Middle frontal gyrus (tissue), 1 donor: ENCODE data around the gene MACROD1.

Source experiments
- DNase-seq: peaks from one replicate; pipeline ENCODE4 v3.0.0-alpha.2; 2015; ENCODE audit warnings: low spot score; ENCODE audit errors: extremely low spot score

The MACROD1 gene

GRCh38 chr11:64093233-64094039, 72.5 kb downstream of the MACROD1 start:
- no peak for DNase-seq

DNA sequence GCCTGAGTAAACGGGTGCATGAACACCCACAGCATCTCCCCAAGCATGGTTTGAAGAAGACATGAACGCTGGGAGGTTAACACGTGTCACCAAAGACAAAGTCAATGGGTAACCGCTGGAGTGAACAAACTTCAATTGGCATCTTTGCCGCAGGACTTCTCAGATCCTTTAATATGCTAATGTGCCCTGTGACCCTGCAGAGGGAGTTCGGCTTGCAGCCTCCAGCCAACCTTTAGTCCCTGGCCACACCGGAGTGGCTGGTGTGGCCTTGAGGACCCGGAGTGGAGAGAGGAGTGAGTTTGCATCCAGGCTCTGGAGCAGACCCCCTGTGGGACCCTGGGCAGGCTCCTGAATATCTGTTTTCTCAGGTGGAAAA, 73.2 kb downstream of the MACROD1 start:
- DNase-seq: no peak

DNA sequence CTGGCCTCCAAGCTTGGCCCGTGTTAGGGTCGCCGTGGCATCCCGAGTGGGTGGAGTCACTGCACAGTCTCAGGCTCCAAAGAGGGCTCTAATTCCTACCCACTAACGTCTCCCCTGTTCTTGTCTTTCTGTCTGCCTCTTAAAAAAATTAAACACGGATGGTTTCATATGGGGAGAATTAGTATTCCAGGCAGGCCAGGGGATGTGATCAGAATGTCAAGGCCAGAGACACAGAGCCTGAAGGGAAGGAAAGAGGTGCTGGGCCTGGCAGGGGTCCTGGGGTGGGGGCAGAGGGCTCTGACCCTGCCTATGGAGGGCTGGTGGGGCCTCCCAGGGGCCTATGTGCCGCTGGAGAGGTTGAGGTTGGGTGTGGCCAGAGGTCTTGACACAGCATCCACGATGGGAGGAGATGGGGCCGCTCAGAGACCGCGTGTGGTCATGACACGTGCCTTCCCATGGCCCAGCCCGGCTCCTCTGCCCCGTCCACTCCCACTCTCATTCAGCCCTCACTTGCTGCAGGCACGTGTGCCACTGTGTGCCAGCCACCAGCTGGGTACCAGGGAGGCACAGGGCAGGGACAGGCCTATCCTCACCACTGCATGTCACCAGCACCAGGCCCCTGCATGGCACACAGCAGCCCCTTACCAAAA, 73.7 kb downstream of the MACROD1 start:
- peak; percentile 48 for DNase-seq

GRCh38 chr11:64090806-64091516, 75.0 kb downstream of the MACROD1 start:
- no peak for DNase-seq

- DNase-seq: no peak
These were observed 75.8 kb downstream of the MACROD1 start for GRCh38 chr11:64089915-64090805.

DNA sequence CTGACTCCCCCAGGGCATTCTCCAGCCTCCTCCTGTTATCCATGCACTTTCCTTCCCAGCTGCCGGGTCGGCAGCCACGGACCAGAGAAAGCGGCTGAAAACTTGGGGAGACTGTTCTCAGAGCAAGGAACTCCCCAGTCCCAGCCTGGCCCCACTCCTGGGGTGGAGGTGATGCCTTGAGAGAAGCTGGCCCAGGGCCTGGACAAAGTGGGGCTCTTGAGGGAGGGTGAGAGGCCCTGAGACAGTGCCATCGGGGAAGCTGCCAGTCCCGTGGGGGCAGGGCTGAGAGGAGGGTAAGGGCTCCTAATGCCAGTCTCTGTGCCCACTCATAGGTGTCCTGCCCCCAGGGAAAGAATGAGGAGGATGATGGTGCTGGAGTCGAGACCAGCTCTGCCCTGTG, 76.4 kb downstream of the MACROD1 start:
- DNase-seq: no peak

- DNase-seq: no peak
These were observed 76.9 kb downstream of the MACROD1 start for GRCh38 chr11:64089027-64089360.

GRCh38 chr11:64088162-64089026, 77.5 kb downstream of the MACROD1 start:
- no peak for DNase-seq

DNA sequence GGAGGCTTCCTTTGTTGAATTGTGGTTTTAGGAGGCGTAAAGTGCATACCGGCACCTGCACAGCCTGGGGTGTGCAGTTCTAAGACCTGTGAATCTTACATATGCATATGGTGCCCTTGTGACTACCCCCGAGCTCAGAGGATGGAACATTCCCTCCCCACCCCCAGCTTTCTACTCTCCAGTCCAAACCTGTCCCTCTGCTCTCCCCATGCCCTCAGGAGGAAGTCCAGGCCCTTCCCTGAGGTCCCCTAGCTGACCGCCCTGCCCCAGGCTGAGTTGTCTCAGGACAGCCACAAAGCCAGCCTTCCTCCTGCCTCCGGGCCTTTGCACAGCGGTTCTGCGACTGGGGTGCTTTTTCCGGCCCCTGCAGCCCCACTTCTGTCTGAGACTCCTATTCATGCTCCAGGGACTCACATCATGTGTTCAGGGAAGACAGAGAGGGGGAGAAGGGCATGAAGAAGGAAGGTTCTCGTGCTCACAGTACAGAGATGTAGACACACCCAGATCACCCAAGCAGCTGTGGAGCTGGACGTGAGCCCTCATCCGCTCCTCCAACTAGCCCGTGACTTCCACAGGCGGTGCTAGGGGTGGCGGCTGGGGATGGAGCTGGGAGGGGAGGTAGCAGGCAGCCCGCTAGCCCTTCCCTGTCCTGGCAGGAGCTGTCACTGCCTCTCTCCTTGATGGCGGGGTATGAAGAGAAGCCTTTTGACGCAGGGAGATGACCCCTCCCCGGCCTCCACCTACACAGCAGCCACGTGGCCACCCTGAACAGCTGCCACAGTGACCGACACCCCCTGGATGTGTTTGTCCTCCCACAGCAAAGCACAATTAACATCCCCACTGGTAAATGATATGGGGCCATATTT, 79.4 kb downstream of the MACROD1 start:
- no peak for DNase-seq

- no peak for DNase-seq
These were observed 80.0 kb downstream of the MACROD1 start for GRCh38 chr11:64085906-64086257.

- no peak for DNase-seq
These were observed 80.8 kb downstream of the MACROD1 start for GRCh38 chr11:64084951-64085710.

GRCh38 chr11:64084146-64084950, 81.6 kb downstream of the MACROD1 start:
- DNase-seq: no peak

DNA sequence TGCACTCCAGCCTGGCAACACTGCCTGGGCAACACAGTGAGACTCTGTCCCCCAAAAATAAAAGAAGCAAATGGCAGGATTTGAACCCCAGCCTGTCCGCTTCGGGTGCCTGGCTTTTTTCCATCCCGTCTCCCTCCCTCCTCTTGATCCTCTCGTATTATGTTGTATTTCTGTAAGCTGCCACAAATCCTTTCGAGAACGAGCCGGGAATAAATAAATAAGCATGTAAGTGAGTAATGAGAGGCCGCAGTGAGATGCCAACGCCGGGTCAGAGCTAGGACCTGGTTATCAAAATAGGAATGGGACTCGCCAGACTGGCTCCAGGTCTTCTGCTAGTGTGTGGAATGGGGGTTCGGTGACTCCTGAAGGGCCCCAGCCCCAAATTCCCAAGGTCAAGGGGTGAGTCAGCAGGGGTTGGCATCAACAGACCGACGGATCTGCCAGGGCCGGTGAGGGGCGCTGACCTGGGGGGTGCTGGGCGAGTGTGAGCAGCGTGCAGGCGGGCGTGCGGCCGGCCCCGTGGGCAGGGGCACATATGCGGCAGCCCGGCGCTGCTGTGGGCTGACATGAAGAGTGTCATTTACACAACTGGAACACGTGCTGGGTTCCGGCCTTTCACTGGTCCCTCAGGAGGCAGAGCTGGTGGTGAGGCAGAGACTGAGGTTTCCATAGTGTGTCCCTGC, 82.4 kb downstream of the MACROD1 start:
- no peak for DNase-seq

- no peak for DNase-seq
These were observed 84.0 kb downstream of the MACROD1 start for GRCh38 chr11:64081745-64082442.

- no peak for DNase-seq
These were observed 85.5 kb downstream of the MACROD1 start for GRCh38 chr11:64080390-64080789.

GRCh38 chr11:64078905-64079304, 87.0 kb downstream of the MACROD1 start:
- DNase-seq: no peak

GRCh38 chr11:64078284-64078683, 87.6 kb downstream of the MACROD1 start:
- no peak for DNase-seq
